Measurements from ENCODE around the gene VEZT.
"Not testable (repeated sequence)": the region's sequence is repeated elsewhere in the genome, so short reads cannot be mapped to it uniquely, and the experiment has no call there.

The VEZT gene, protein sequence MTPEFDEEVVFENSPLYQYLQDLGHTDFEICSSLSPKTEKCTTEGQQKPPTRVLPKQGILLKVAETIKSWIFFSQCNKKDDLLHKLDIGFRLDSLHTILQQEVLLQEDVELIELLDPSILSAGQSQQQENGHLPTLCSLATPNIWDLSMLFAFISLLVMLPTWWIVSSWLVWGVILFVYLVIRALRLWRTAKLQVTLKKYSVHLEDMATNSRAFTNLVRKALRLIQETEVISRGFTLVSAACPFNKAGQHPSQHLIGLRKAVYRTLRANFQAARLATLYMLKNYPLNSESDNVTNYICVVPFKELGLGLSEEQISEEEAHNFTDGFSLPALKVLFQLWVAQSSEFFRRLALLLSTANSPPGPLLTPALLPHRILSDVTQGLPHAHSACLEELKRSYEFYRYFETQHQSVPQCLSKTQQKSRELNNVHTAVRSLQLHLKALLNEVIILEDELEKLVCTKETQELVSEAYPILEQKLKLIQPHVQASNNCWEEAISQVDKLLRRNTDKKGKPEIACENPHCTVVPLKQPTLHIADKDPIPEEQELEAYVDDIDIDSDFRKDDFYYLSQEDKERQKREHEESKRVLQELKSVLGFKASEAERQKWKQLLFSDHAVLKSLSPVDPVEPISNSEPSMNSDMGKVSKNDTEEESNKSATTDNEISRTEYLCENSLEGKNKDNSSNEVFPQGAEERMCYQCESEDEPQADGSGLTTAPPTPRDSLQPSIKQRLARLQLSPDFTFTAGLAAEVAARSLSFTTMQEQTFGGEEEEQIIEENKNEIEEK

DNA sequence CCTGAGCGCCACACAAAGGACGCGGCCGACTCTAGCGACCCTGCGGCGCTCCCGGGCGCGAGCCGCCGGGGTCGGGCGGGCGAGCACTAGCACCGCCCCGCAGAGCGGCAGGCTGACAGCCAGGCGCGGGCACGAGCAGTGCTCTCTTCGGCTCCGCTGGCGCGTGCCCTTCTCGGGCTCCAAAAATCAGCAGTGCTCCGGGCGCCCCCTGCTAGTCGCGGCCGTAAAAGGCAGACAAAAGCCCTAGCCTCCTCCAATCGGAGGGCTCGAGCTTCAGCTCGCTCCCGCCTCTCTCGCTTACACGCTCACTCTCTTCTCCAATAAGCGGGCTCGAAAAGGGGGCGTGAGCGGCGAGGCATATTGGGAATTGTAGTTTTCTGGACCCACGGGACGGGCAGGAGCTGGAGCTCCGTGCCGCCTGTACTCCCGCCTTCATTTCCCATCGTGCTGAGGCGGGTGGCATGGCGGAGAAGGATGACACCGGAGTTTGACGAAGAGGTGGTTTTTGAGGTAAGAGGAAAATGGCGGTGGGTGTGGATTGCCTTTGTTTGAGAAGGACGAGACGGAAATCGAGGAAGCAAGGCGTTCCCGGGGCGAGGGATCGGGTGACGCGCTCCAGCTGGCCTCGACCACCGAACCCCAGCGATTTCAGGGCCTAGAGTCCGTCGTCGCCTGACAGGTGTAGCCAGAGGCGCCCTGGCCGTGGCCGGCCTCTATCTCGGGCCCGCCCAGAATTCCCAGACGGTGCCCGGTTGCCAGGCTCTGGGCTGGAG, at the start of gene VEZT, which contains the start of gene FGD6:
VEZT (plus strand) TSS at position 431 of the 773 bp plus-strand sequence; CDS start at position 475, 44 bp downstream.
FGD6 (minus strand) TSS at position 91 of the 773 bp plus-strand sequence. CDS start 227 bp downstream, outside the sequence.
- peak; percentile 99 for DNase-seq

DNA sequence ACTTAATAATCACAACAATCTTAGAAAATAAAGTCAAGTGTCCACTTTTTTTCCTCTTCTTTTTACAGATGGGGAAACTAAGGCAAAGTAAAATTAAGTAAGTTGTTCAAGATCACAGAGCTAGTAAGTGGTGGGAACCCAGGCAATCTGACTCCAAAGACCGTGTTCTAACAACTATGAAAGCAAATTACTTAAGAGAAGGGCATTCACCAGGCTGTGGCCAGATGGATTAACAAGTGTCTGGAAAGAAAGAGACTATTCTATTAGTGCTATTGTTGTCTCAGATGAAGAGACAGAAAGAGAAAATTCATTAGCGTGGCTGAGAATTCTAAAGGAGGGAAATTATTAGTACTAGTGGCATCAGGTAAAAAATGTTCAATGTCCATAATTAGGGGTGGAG, 48.9 kb upstream of the VEZT start:
- no peak for DNase-seq

DNA sequence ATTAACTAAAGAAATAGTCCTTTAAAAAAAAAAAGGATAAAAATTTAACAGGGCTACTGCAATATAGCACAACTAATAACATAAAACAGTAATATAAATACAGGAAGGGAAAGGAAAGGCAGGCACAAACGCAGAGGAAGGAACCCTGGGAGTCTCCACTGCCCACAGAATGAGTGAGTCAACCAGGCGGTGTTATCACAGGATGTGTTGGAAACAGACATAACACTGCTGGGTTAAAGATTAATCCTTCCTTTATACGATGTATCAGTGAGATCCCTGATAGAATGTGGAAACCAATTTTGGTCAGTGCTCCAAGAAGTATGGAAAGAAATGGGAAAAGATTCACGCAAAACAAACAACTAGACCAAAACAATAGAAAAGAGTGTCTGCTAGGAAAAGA, 48.2 kb upstream of the VEZT start:
- DNase-seq: no peak

DNA sequence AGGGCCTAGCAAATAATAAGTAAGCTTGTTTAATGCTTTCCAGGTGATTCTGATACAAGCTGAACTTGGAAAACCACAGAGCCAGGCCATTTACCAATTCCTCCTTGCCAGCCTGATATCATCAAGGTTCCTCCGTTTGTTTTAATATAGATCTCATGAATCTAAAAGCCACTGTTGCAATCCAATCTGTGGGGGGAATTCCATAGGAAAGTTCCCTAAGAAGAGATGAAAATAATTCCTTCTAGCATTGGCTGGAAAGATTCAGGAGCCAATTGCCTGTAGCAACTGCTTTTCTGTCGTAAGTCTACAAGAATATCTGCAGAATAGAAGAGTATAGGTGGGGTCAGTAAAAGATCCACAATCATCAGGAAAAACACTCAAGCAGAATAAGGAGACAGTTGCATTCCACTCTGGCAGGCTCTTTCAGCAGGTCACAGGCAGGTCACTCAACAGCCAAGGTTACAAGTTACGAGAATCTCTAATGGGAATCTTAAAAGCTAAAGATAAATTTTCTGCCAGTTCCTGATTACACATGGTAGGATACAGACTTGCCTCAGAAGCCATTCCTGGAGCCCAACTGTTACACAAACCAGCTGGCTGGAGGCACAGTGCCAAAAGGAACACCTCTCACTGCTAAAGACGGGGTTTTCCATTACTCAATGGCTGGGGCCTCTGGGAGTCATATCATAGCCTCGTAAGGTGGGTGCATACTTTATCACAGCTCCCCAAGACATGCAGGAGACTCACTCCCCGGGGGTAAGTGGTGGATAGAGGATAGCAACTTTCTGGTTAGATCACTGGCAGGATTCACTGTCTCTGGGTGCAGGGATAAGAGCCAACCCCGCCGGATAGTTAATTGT, 44.0 kb upstream of the VEZT start:
- no peak for DNase-seq

DNA sequence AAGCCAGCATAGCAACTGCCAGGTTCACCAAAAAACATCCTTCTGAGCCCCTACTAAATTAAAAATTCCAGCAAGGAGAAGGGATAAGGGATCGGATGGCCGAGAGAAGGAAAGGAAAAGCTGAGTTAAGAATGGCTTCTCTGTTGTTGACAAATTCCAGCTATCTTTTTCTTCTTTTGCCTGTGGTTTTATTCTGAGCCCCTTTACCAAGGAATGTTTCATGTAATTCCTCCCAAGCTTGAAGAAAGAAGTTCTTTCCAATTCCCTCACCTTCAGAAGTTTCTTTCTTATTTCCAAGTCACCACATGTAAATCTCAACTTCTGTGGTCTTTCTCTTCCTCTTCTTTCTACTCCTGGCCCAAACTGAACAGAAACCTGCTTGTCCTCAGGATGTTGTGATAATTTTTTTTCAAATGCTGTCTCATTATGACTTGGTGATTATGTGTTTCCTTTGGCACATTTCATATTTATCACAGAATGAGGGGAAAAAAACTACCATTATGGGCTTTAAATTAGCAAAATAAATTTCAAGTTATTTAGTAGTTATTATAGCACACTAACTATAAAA, 40.3 kb upstream of the VEZT start:
- DNase-seq: no peak

DNA sequence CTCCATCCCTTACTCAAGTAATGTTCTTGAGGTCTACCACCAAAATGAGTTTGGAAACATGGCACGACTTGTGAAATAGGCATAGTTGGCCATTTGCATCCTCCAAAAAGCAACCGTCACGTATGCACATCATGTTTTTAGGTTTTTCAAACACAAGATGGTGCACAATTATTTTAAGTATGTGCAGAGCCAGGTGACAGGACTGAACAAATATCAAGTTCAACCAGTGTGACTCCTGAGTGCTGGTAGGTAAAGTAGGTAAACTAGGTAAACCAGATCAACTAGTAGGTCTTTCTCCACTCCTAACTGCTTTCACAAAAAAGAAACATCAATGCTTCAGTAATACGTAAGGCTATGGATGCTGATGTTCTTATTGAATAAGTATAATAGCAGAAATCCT, 39.5 kb upstream of the VEZT start:
- DNase-seq: no peak

DNA sequence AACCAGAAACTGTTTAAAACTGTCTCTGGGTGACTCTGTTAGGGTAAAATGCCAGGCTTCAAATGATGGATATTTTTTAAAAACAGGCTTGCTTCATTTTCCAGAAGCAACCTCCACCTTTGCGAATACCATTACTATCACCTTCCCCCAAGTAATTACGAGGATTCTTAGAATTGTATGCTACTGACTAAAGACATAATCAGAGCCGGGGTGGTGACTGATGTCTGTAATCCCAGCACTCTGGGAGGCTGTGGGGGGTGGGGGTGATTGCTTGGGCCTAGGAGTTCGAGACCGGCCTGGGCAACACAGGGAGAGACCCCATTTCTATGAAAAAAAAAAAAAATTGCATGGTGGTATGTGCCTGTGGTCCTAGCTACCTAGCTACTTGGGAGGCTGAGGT, 38.6 kb upstream of the VEZT start:
- DNase-seq: no peak

DNA sequence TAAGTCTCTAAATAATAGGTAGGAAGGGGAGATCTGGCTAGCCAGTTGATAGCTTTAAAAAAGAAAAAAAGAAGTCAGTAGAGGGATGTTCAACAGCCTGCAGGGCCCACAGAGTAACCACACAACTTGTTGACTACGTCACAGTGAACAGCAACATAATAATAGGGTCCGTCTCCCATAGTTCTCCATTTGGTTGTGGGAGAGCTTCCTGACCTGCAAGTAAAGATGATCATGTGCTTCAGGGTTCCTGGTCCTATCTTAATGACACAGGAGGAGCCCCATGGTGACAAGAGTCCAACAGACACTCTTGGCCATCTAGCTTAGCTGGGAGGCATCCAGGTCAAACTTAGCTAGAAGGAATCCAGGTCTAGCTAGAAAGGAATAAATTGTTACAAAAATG, 36.5 kb upstream of the VEZT start:
- no peak for DNase-seq

DNA sequence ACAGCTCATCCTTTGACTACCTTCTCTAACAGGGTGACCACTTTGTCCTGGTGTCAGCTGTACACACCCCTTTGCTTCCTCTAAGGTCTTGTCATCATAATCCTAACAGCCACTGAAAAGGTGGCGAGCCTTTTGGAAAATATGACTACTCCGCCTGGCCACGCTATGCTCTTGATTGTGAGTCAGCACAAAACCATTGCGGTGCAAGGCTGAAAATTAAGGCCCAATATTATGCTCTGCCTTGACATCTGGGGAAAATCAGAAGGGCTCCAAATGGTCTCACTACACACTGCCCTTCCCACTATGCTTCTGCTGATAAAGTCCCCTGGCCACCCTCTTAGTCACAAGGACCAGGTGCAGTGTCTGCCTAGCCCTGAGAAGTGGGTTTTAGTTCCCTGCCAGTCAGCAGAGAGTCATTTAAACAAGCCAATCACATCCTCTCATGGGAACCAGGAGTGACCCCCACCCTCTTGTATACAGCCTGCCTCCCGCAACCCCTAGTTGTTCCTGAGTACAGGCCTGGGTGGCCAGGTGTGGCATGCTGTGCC, 34.7 kb upstream of the VEZT start:
- DNase-seq: peak; percentile 71

DNA sequence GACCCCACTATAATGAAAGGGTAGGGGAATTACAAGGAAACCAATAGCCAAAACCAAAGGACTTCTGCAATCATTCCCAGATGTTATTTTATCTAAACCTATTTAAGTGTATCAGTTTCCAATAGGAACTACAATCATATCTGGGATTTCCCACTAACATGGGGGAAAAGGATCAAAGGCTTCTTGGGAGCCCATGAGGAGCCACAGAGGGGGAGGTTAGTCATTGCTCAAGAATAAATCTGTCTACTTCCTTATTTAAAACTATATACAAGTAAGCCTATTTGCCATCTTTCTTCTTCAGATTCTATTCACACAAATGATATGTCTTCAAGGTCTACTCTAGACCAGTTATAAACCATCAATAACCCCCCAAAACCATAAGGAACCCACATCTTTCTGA, 33.5 kb upstream of the VEZT start:
- no peak for DNase-seq

DNA sequence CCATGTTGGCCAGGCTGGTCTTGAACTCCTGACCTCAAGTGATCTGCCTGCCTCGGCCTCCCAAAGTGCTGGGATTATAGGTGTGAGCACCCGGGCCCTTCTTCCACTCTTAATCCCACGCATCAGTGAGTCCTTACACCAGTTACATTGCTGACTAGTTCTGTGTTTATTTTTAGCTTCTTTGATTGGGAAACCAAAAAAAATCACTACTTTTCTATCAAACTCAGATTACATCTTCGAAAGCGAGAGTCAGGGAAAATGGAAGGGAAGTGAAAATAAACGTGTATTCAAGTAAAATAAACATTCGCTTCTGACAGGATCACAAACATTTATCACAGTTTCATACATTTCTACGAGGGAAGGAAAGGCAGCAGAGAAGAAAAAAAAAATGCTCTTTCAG, 32.5 kb upstream of the VEZT start:
- DNase-seq: no peak

DNA sequence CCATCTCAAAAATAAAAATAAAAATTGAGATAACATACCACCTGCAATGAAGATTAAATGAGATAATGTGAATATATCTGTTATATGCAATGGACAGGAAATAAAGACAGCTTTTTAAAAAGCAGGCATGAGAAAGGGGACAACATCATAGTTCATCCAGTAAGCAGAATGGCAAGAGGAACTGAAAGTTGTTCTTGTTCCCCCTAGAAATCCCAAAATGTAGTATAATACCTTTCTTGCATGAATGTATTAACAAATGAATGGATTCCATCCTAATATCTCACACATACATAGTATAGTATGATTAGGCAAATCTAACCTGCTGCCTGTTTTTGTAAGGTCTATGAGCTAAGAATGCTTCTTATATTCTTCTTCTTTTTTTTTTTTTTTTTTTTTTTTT, 31.8 kb upstream of the VEZT start:
- DNase-seq: no peak

DNA sequence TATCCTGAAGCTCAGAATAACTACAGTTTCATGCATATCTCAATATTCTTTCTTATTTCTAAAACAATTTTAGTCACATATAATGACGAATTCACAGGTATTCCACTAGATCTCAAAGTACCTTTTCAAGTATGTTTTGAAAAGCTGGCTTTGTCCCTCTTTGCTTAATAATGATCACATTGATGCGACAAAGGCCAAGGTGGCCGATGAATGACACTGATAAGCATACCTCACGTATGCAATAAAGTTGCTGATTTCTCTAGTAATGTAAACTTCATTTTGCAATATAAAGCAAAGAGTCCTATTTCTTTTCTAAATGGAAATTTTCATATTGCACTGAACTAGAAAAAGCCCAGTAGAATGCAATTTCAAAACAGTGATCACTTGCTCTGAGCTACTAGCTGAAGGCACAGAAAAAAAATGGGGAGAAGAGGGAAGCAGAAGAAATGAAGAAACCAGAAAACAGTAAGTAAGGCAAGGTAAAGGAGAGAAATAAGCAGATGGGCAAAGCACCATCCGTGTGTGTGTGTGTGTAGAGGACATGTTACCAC, 29.7 kb upstream of the VEZT start:
- DNase-seq: no peak

DNA sequence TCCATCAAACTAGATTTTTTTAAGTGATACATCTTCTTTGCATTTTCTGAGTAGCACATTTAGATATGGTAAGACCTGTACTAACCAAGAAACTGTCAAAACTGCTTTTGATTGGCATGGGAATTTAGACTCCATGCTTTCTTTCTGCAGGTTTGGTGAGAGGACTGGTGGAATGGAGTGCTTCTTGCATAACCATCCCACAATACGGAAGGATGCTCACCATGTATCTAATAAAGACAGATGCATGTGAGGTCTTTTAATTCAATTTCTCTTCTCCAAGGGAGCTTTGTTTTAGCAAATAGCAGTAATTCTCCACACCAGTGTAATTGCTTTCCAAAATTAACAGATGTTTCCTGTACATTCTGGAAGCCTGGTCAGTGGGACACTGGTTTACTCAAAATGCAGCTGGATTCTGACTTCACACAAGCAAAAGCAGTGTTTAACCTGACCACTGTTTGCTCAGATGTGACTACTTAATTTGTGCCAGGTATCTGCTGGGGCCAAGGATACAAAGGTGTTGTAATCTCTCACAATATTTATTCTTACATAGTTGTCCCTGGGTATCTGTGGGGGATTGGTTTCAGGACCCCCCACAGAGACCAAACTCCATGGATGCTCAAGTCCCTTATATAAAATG, 26.4 kb upstream of the VEZT start:
- DNase-seq: no peak

DNA sequence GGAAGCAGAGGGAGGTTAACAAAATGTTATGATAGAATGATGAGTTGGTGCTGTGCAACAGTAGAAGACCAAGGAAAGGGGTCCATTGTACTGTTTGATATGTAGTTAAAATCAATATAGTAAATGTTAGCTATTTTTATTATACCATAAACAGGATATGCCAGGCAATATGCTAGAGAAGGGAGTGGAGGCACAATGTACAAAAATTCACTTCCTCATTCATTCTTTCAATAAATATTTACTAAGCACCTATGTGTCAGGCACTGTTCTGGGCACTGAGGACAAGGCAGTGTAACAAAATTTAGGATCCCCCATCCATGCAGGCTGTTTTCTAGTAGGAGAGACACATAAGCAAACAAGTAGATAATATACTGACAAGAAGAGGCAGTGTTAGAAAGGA, 25.3 kb upstream of the VEZT start:
- no peak for DNase-seq

DNA sequence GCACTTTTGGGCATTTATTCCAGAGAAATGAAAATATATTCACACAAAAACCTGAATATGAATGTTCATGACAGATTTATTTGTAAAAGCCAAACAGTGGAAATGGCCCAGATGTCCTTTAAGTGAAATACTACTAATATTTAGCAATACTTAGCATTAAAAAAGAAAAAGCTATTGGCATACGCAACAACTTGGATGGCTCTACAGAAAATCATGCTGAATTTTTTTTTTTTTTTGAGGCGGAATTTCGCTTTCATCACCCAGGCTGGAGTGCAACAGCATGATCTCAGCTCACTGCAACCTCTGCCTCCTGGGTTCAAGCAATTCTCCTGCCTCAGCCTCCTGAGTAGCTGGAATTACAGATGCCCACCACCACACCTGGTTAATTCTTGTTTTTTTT, 24.5 kb upstream of the VEZT start:
- DNase-seq: no peak

DNA sequence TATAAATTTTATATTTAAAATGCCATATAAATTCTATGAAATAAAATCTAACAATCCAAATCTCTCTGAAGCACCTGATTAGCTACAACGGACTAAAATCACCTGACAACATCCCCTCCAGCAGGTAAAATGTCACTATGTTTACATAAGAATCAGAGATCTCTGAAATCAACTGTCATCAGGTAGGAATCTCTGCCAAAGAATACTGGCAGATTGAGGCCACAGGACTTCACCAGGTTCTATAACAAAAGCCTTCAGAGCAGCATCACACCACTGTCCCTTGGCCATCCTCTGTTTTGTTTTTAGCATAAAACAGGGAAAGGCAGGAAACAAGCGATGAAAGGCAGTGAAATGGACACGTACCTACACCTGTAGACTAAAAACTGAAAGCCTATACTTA, 22.5 kb upstream of the VEZT start:
- DNase-seq: no peak

DNA sequence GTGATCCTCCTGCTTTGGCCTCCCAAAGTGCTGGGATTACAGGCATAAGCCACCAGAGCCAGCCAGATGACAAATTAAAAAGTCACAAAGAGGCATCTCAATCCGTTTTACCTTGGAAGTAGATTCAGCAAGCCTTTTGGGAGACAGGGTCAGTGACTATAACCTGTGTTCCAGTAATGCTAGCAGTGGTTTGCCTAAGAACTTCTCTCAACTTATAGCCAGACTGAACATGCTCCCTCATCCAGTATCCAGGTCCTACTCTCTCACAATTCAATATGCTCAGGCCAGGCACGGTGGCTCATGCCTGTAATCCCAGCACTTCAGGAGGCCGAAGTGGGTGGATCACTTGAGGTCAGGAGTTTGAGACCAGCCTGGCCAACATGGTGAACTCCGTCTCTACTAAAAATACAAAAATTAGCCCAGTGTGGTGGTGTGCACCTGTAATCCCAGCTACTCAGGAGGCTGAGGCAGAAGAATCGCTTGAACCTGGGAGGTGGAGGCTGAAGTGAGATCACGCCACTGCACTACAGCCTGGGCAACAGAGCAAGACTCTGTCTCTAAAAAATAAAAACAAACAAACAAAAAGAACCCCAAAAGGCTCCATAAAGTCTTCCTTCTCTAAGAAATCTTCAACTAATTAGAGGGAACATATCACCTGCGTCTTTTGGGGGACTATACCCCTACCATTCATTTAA, 20.6 kb upstream of the VEZT start:
- DNase-seq: not testable (repeated sequence)

DNA sequence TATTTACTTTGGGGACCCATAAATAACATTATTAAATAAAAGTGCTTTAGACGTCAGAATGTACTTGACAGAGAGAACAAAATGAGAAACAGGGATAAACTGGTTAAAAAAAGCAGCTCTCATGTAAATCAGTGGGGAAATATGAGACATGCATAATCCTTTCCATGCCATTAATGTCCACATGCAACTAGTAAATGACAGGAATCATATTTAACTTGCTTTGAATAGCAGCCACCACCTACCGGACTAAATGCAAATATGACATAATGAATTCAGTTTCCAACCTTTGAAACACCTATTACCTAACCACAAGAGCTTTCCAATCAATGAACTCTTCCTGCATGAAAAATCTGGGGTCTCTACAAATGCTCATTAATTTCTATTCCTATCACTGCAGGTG, 20.0 kb upstream of the VEZT start:
- no peak for DNase-seq

DNA sequence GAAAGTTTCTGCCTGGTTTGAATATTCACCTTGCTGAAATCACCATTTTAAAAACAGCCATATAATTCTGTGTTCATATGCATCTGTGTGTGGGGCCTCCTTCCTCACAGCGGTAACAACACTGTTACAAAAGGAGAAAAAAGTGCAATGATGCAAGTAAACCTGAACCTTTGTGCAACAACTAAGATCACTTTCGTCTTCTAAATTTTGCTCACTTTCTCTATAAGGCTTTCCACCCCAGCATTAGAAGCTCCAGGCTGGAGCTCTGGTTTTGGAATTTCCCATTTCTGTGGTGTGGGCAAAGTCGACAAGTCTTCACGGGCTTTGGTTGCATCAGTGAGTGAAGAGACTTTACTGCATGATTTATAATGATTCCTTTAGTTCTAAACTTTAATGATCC, 18.7 kb upstream of the VEZT start:
- DNase-seq: no peak
